D721Med (cell line): ENCODE data around the gene DOC2B.
A peak's percentile ranks its signal among the peaks of the same experiment; 100 is the strongest.

Experiments
- DNase-seq: peaks from one replicate; pipeline ENCODE4 v3.0.0; 2011; ENCODE audit warnings: low spot score; ENCODE audit not compliant: insufficient read length
- FAIRE-seq: peaks from 2 replicates; lab custom pipeline; 2011; peaks lifted over from hg19 to GRCh38; lab: Jason Lieb, UNC
- CTCF ChIP-seq: IDR thresholded peaks from 2 replicates; pipeline ENCODE4 v1.5.1; 2012; ENCODE audit warnings: mild to moderate bottlenecking, control low read depth; ENCODE audit not compliant: insufficient read depth; ENCODE audit errors: missing control alignments

The DOC2B gene

GRCh38 chr17:193426-193810 is 12.0 kb upstream of the DOC2B start:
- FAIRE-seq (no peak), DNase-seq (no peak)
- TF ChIP-seq CTCF = no peak

GRCh38 chr17:192666-193425 is 11.4 kb upstream of the DOC2B start:
- FAIRE-seq (no peak), DNase-seq (no peak)
- no peak for TF ChIP-seq CTCF

- no peak for DNase-seq
- no peak for TF ChIP-seq CTCF
- FAIRE-seq = no peak
These were observed 8.0 kb upstream of the DOC2B start for GRCh38 chr17:189444-189843.

- peak; percentile 76 for FAIRE-seq
- TF ChIP-seq CTCF = no peak
- DNase-seq = peak; percentile 91
These were observed 5.7 kb upstream of the DOC2B start for GRCh38 chr17:187130-187529.

- no peak for FAIRE-seq
- no peak for TF ChIP-seq CTCF
- no peak for DNase-seq
These were observed 4.1 kb upstream of the DOC2B start for GRCh38 chr17:185445-186138.

- DNase-seq = no peak
- TF ChIP-seq CTCF = no peak
- FAIRE-seq = no peak
These were observed 1.6 kb upstream of the DOC2B start for GRCh38 chr17:183021-183420.
